ENCODE data around the gene C21orf58. TPM values are rescaled to one million over a fixed set of nuclear protein-coding genes. Genes with fewer than 3 reads are reported as not detected.

Gene C21orf58
- total and polyA plus RNA-seq, 2 experiments from 2014 or later, result 17.7 to 23.9 TPM

DNA sequence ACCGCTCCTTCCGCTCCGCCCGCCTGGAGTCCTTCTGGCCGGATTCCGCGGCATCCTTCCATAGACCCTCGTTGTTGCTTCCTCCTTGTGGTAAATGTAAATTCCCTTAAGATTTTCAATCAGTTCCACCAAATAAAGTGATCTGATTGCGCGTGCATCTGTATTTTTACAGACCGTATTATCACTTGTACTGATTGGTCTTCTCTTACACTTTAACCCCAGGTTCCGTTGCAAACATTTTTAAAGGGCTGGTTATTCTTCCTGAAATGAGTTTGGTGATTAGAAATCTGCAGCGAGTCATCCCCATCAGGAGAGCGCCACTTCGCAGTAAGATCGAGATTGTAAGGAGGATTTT lies 37.0 kb downstream of the C21orf58 start:
- Histone ChIP-seq H3K79me2 (replicated peaks; ENCODE audit: insufficient read depth) (peaks cover 60% of the 10 kb centered on the region), H3K9me2 (ENCODE audit: insufficient read depth) (no peaks in the 10 kb centered on the region), H3K4me3 (peak overlapping the region; percentile 83), H3F3A (replicated peaks; ENCODE audit: low read depth) (peaks cover 30% of the 10 kb centered on the region), H3K27me3 (ENCODE audit: insufficient read depth) (no peaks in the 10 kb centered on the region), H3K36me3 (ENCODE audit: insufficient read depth) (peaks cover 13% of the 10 kb centered on the region), H4K20me1 (replicated peaks; ENCODE audit: insufficient read depth) (peaks cover 33% of the 10 kb centered on the region), H3K4me2 (peak overlapping the region; percentile 91), H2AFZ (peak overlapping the region; percentile 57), H3K27ac (ENCODE audit: low read depth) (peak overlapping the region; percentile 96), H3K4me1 (ENCODE audit: insufficient read depth) (peaks cover 50% of the 10 kb centered on the region)
- TF ChIP-seq ETS1 (IDR thresholded peaks at IDR 0.05), result no peak
- TF ChIP-seq, protein P1, sequence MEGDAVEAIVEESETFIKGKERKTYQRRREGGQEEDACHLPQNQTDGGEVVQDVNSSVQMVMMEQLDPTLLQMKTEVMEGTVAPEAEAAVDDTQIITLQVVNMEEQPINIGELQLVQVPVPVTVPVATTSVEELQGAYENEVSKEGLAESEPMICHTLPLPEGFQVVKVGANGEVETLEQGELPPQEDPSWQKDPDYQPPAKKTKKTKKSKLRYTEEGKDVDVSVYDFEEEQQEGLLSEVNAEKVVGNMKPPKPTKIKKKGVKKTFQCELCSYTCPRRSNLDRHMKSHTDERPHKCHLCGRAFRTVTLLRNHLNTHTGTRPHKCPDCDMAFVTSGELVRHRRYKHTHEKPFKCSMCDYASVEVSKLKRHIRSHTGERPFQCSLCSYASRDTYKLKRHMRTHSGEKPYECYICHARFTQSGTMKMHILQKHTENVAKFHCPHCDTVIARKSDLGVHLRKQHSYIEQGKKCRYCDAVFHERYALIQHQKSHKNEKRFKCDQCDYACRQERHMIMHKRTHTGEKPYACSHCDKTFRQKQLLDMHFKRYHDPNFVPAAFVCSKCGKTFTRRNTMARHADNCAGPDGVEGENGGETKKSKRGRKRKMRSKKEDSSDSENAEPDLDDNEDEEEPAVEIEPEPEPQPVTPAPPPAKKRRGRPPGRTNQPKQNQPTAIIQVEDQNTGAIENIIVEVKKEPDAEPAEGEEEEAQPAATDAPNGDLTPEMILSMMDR (conservative IDR thresholded peaks at IDR 0.05; ENCODE audit: low read depth in 2 of 2), result no peak
- no peak for TF ChIP-seq STAT1 (IDR thresholded peaks at IDR 0.05; ENCODE audit: unreplicated experiment)
- TF ChIP-seq JUNB (IDR thresholded peaks at IDR 0.05; ENCODE audit: unreplicated experiment), result no peak
- TF ChIP-seq EZH2 (IDR thresholded peaks at IDR 0.05; ENCODE audit: low read depth, unreplicated experiment), result no peak
- no peak for TF ChIP-seq POLR2AphosphoS5 (IDR thresholded peaks at IDR 0.05; ENCODE audit: low read depth)
- TF ChIP-seq NANOG (IDR thresholded peaks at IDR 0.05; ENCODE audit: borderline replicate concordance), result no peak
- no peak for TF ChIP-seq ZNF331 (CRISPR knock-in tag; IDR thresholded peaks at IDR 0.05; ENCODE audit: low read depth)
- no peak for TF ChIP-seq EZH2phosphoT487 (IDR thresholded peaks at IDR 0.05; ENCODE audit: unreplicated experiment)
- TF ChIP-seq CREB1 (CRISPR knock-in tag; IDR thresholded peaks at IDR 0.05; ENCODE audit: low read depth), result no peak
- no peak for TF ChIP-seq REST (IDR thresholded peaks at IDR 0.05; ENCODE audit: unreplicated experiment)
- Mint-ChIP-seq H3K27me3 (ENCODE audit: insufficient read depth, low read depth, poor library complexity) (peaks cover 8% of the 10 kb centered on the region), H3K36me3 (ENCODE audit: low read depth) (peaks cover 38% of the 10 kb centered on the region), H3K27ac (peak overlapping the region; percentile 95), H3K9me3 (no peaks in the 10 kb centered on the region), H3K4me1 (peaks cover 43% of the 10 kb centered on the region), H3K4me3 (peak overlapping the region; percentile 91)
- ATAC-seq (no peak), DNase-seq (ENCODE audit: low spot score) (no peak)

All from GM23338 (cell line).